Measurements from ENCODE around the gene PRLR.

DNA sequence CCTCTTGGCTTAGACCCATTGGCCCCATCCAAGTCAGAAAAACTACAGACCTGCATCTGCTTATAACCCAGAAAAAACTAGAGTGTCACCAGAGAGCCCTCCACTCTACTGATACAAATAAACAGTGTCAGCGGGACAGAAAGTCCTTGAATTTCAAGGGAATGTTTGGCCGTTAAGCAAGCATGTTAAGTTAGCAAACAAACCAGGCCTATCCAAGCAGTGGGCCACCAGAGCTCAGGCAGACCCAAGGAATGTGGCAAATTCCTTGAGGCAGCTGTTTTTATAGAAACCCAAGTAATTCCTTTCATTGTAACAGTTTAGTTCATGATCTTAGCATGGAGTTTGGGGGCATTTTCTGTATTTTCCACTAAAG, 70.9 kb downstream of the PRLR start:
- TF ChIP-seq ELF4 (IDR thresholded peaks at IDR 0.05) (no peak), SP1 (IDR thresholded peaks at IDR 0.05) (no peak), ARNT (IDR thresholded peaks at IDR 0.05) (no peak), FOXM1 (IDR thresholded peaks at IDR 0.05; ENCODE audit: borderline replicate concordance) (no peak), BHLHE40 (IDR thresholded peaks at IDR 0.05; ENCODE audit: borderline replicate concordance) (no peak), ZNF384 (IDR thresholded peaks at IDR 0.05) (no peak), SUZ12 (IDR thresholded peaks at IDR 0.05) (no peak), L3MBTL2 (conservative IDR thresholded peaks at IDR 0.05) (no peak), CTBP1 (IDR thresholded peaks at IDR 0.05; ENCODE audit: borderline replicate concordance) (no peak)
